HG02852 (cell line): Measurements from ENCODE around the gene C11orf86.
"Not testable (repeated sequence)": the region's sequence is repeated elsewhere in the genome, so short reads cannot be mapped to it uniquely, and the experiment has no call there.

Source experiments
- ATAC-seq: cut with Tn5 transposase; IDR thresholded peaks from one replicate; pipeline ENCODE4 v1.9.1; 2021; ENCODE audit warnings: mild to moderate bottlenecking, moderate library complexity; ENCODE audit not compliant: unreplicated experiment

C11orf86 gene

DNA sequence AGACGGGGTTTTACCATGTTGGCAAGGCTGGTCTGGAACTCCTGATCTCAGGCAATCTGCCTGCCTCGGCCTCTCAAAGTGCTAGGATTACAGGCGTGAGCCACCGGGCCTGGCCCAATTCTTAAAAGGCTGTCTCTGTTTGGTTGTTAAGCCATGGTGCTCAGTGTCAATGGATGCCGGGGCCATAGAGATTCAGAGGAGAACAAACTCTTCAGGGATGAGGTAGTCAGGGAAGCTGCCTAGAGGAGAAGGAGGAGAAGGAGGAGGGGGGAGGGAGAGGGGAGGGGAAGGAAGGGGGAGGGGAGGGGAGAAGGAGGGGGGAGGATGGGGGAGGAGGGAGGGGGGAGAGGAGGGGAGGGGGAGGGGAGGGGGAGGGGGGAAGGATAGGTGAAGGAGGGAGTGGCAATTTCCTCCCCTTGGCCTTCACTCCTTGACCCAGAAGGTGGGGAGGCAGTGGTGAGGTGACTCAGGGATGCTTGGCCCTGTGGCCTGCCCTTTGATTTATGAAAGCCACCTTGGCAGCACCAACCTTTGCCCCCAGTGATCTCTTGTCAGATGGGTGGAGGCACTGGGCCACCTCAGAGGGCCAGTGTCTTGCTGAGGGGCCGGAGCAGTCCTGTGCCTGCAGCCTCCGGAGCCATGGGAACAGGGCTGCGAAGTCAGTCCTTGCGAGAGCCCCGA lies at the start of gene C11orf86:
TSS of gene C11orf86 (plus strand) at position 581 of the 681 bp plus-strand sequence. CDS start at position 640, 59 bp downstream.
- ATAC-seq, result no peak

- no peak for ATAC-seq
These were observed 45.4 kb upstream of the C11orf86 start for GRCh38 chr11:66929753-66930152.

- ATAC-seq, result no peak
These were observed 42.6 kb upstream of the C11orf86 start for GRCh38 chr11:66932543-66932942.

- no peak for ATAC-seq
These were observed 41.6 kb upstream of the C11orf86 start for GRCh38 chr11:66933531-66933930.

- ATAC-seq, result no peak
These were observed 39.9 kb upstream of the C11orf86 start for GRCh38 chr11:66934950-66935779.

DNA sequence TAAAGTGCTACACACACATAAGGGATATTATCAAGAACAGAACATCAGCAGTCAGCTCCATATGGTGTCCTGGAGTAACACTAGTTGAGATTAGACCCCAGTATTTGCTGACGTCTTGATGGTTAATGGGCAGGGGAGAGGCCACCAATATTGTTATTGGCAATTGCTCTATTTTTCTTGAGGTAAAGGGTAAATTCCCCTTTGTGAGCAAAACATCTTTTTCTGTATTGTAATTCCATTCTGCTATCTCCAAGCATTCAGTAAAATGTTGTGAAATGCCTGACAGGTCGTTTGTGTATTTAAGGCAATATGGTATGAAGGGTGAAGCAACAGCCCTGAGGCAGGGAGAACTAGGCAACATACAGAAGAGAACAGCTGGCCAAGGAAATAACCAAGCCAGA lies 38.8 kb upstream of the C11orf86 start:
- ATAC-seq, result no peak

DNA sequence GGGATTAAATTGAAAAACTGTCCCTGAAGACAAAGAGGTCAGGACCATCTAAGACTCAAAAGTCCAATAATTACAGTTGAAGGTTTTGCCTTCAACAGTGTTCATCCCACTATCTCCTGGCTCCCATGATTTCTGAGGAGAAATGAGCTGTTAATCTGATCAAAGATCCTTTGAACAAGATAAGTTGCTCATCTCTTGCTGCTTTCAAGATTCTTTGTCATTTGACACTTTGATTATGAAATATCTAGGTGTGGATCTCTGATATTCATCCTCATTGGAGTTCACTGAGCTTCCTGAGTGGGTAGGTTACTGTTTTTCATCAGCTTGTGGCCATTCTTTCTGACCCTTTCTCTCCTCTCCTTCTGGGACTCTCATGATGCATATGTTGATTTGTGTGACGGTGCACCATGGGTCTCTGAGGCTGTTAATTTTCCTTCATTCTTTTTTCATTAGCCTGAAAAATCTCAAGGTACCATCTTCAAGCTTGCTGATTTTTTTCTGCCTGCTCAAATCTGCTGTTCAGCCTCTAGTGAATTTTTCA lies 37.8 kb upstream of the C11orf86 start:
- ATAC-seq, result no peak

DNA sequence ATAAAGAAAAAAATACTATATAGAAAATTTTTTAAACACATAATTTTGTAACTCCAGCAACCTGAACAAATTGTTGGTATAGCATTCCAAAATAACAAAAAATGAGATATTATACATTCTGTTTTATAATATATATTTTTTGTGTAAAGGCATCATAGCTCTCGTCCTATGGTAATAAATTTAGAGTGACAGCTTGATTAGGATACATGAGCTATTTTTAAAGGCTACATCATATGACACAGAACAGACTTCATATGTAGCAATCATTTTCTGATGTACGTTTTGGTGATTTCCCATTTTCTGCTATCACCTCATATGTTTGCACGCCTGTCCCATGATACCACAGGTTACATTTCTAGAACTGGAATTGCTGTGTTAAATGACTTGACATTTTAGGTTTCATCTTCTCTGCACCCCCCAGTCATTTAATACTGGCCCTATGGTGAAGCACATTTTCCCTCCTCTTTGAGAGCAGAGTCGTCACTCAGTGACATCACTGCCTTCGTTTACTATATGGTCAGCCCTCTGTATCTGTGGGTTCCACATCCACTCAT lies 36.4 kb upstream of the C11orf86 start:
- no peak for ATAC-seq

- ATAC-seq, result no peak
These were observed 25.0 kb upstream of the C11orf86 start for GRCh38 chr11:66950112-66950535.

GRCh38 chr11:66951135-66951534 lies 24.0 kb upstream of the C11orf86 start:
- ATAC-seq, result no peak

- ATAC-seq, result no peak
These were observed 23.2 kb upstream of the C11orf86 start for GRCh38 chr11:66951927-66952337.

- no peak for ATAC-seq
These were observed 21.8 kb upstream of the C11orf86 start for GRCh38 chr11:66953081-66953833.

GRCh38 chr11:66956689-66957290 lies 18.3 kb upstream of the C11orf86 start:
- no peak for ATAC-seq

GRCh38 chr11:66957971-66958231 lies 17.2 kb upstream of the C11orf86 start:
- peak; percentile 31 for ATAC-seq

DNA sequence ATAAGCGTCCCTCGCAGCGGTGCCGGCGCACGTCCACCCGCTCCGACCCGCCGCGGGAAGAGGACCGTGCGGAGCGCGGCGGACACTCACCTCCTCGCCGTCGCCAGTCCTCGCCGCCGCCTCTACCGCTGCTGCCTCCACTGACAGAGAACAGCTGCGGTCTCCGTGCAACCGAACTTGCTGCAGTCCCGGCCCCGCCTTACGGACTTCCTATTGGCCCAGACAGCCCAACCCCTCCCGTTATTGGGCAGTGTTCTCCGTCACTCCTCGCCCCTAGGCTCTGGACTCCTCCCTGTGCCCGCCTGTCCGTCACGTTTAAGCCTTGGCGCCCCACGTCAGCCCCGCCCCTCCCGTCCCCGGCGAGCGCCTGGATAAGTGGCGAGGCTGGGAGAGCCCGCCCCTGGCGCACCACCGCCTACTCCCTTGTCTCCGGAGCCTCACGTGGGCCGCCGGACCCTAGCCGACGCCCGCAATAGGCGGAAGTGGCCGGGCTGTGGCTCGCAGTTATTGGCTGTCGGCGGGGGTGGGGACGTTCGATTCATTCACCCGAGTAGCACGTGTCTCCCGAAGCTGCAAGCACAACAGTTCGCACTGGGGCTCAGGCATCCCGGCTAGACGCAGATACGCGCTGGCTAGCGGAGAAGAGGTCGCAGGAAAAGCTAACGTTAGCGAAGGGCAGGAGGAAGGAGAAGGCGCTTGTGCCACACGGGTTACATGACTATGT lies 16.7 kb upstream of the C11orf86 start, which contains the start of gene PC:
TSS of gene PC (minus strand) at position 152 of the 724 bp plus-strand sequence. CDS start 86,224 bp downstream, outside the sequence.
- peak; percentile 91 for ATAC-seq

- ATAC-seq, result no peak
These were observed 16.2 kb upstream of the C11orf86 start for GRCh38 chr11:66958956-66959274.

GRCh38 chr11:66961691-66962213 lies 13.4 kb upstream of the C11orf86 start:
- not testable (repeated sequence) for ATAC-seq

DNA sequence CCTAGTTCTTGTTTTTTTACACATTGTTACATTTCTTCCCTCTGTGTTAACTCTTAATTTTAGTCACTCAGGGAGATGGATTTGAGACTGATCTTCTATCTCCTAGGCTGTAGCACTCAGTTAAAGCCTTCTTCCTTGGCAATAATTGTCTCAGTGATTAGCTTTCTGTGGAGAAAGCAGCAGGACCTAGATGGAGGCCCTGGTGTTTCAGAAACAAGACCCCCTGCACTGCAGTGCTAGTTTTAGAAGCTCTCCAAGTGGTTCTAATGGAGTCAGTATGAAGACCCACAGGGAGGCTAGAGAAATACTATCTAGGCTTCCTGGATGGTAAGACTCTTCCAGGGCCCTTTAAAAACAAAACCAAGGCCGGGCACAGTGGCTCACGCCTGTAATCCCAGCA lies 12.9 kb upstream of the C11orf86 start:
- ATAC-seq, result no peak

GRCh38 chr11:66962801-66963200 lies 12.3 kb upstream of the C11orf86 start:
- no peak for ATAC-seq

DNA sequence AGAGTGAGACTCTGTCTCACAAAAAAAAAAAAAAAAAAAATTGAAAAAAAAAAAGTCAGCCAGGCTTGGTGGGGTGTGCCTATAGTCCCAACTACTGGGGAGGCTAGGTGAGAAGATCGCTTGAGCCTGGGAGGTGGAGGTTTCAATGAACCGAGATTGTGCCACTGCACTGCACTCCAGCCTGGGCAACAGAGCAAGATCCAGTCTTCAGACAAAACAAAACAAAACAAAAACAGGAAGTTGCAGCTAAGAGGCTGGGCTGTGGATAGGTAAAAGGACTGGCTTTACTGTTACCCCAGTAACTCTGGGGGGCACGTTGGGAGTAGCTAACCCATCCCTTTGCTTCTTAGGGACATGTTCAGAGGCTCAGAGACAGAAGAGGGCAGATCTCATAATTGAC lies 10.6 kb upstream of the C11orf86 start:
- no peak for ATAC-seq
